Activated CD4-positive, alpha-beta T cell treated with anti-CD3 and anti-CD28 coated beads for 4 hours (primary cell): ENCODE measurements around the gene DIAPH3.

Experiments used
- DNase-seq, 2 donors: peaks; one replicate each; pipeline ENCODE4 v3.0.0-alpha.2; 2020

DIAPH3 gene

DNA sequence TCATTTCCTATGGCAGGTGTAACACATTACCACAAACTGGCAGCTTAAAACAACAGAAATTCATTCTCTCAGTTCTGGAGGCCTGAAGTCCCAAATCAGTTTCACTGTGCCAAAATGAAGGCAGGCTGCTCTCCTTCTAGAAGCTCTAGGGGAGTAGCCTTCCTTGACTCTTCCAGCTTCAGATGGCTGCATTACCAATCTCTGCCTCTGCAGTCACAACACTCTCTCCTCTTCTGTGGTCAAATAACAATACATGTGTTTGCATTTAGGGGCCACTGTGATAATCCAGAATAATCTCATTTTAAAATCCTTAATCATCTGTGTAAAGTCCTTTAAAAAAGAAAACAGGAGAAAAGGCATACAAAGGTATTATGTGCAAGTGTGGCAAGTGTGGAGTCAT, 7.8 kb downstream of the DIAPH3 start:
- DNase-seq = no peak

GRCh38 chr13:60152904-60153303, 10.8 kb downstream of the DIAPH3 start:
- no peak for DNase-seq

DNA sequence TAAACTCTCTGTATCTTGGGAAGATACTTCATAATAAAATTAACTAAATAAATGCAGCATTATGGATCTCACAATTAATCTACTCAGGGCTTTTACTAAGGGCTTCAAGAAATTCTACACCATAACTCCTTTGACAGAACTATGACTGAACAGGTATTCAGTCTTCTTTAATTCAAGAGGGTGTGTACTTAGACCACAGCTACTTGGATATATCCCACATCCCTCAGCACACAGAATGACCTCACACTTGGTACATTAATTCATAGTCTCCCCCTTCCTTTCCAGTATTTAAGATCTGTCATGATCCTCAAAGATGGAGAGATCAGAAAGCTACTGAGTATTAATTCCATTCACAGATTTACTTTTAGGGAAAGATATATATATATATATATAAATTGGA, 11.6 kb downstream of the DIAPH3 start:
- DNase-seq = no peak

GRCh38 chr13:60150538-60150937, 13.2 kb downstream of the DIAPH3 start:
- DNase-seq = no peak

- DNase-seq = no peak
Observed at GRCh38 chr13:60148918-60149317, 14.8 kb downstream of the DIAPH3 start.

DNA sequence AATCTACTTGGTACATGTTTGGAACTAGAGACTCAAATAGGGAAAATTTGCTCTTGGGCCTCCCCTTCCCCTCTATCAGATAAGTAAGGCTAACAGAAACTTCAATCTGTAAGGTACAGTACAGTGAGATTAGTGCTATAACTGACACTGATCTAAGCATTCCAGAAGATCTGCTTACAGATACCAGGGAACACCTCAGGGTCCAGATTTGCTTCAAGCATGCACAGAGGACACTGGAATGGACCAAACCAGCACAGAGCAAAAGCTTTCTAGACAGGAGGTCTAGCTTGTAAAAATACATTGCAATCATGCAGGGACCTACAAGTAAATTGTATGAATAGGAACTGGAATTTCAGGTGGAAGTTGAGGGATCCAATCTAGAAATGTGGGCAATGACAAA, 16.4 kb downstream of the DIAPH3 start:
- no peak for DNase-seq

- no peak for DNase-seq
Observed at GRCh38 chr13:60146471-60146870, 17.3 kb downstream of the DIAPH3 start.

DNA sequence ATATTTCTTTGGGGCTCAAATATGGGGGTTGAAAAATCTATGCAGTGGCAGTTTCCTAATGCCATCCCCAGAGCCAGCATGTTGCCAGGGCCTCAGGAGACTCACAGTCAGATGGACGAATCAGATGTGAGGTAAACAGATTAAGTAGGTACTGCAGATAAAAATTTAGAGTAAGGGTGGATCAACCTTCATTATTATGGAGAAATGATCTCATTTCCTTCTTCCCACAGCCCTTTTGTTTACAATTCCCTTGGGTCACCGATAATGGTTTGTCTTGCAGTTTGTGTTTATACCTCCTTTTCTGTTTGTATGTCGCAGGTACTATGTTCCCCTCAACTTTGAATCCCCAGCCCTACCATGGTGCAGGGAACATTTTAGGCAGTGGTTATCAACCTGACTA, 20.0 kb downstream of the DIAPH3 start:
- DNase-seq = no peak

- DNase-seq = no peak
Observed at GRCh38 chr13:60139272-60139671, 24.5 kb downstream of the DIAPH3 start.

GRCh38 chr13:60138674-60139073, 25.1 kb downstream of the DIAPH3 start:
- DNase-seq = no peak

DNA sequence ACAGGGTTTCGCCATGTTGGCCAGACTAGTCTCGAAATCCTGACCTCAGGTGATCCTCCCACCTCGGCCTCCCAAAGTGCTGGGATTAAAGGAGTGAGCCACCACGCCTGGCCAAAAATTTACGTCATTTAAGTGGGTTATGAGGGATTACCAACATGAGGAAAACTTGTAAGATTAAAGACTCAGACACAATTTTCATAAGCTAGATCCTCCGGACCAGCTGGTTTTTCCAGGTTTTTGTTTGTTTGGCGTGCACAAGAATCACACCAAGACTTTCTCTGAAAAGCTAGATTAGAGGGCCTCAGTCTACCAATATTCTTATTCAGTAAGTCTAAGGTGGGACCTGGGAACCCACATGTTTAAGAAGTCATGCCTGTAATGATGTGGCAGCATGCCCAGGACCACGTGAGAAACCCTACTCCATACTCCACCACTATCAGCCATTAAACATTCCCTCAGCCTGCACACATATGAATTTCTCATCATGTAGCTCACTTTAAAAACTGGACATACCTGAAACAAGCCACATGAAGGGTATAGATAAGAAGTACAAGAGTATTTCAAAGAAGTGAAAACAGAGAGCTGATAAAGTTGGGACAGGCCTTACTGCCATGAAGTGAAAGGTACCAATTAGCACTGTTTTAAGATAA, 25.7 kb downstream of the DIAPH3 start:
- DNase-seq = no peak

GRCh38 chr13:60135344-60135743, 28.4 kb downstream of the DIAPH3 start:
- no peak for DNase-seq

- DNase-seq = no peak
Observed at GRCh38 chr13:60134376-60134775, 29.4 kb downstream of the DIAPH3 start.

- DNase-seq = no peak
Observed at GRCh38 chr13:60121337-60121687, 42.4 kb downstream of the DIAPH3 start.

DNA sequence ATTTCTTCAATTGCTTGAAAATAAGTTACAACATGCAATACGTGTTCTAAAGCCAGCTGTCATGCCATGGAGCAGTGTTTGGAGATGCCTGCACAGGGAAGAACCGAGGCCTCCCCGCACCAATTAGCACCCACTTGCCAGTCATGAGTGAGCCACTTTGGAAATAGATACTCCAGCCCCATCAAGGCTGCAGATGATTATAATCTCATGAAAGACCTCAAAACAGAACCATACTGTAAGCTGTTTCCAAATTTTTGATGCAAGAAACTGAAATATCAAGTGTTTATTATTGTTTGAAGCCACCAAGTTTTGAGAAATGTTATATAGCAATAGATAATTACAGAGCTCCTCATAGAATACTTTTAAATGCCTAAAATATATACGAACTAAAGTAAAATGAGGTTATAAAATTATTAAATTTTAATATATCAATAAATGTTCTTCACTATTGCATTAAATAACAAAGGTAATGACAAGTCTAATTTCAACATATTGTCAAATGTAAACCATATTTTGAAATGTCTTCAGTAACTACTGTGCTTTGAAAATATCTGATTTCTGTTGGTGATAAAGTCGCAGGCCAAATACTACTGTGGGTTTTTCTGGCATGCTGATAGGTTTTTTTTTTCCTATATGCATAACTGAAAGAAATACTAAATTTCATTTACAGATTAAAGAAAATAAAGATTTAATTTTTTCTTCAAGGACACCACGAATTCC, 43.0 kb downstream of the DIAPH3 start:
- DNase-seq = no peak

DNA sequence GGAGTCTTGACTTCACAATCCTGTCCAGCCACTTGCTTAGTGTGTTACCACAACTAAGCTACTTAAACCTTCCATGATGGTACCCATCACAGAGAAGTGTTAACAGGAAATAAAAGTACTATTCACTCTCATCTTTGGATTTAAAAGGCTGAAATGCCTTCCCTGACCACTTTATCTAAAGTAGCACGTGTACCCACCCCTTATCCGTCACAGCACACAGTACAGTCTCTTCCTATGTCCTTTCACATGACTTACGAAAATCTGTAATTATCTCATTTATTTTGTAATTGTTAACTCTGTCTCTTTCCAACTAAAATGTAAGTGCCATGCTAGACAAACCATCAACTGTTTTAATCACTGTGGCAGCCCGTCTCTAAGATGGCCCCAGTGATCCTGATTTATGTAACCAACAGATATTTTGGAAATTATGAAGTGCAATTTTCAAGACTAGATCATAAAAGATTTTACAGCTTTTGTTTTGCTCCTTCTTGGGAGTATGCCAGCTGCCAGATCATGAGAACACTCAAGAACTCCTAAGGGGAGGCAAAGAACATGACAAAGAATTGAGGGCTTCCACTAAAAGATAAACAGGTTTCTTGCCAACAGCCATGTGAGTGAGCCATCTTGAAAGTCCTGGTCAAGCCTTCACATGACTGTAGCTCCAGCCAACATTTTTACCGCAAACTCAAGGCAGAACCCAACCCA, 44.9 kb downstream of the DIAPH3 start:
- no peak for DNase-seq

DNA sequence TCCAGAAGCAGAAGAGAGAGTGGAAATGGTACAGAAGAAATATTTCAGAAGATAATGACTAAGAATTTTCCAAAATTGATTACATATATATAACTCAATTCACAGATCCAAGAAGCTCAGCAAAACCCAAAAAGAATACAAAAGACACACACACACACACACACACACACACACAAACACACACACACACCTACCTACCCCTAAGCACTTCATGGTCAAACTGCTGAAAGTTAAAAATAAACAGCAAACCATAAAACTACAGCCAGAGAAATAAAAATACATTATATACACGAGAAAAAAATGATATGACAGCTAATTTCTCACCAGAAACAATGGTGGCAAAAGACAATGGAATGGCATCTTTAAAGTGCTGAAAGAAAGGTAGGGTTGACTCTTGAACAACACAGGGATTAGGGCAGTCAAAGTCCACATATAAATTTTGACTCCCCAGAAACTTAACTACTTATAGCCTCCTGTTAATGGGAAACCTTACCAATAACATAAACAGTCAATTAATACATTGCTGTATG, 49.2 kb downstream of the DIAPH3 start:
- no peak for DNase-seq

- no peak for DNase-seq
Observed at GRCh38 chr13:60112771-60113170, 51.0 kb downstream of the DIAPH3 start.

- DNase-seq = no peak
Observed at GRCh38 chr13:60111691-60112090, 52.0 kb downstream of the DIAPH3 start.

- no peak for DNase-seq
Observed at GRCh38 chr13:60109285-60109684, 54.4 kb downstream of the DIAPH3 start.

DNA sequence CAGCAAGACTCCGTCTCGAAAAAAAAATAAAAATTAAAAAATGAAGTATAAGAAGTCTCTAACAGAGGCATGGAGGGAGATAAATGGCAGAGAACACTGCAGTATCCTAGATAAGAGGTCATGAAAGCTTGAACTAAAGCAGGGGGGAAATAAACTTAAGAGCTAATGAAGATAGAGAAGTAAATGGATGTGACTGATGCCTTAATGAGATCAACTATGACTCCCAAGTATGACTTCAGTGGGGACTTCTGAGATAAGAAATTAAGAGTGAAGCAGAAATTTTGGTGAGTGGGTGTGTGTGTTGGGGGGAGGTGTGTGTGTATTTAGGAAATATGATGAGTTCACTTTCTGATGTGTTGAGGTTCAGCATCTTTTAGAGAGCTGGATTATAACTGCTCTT, 55.1 kb downstream of the DIAPH3 start:
- no peak for DNase-seq

- DNase-seq = no peak
Observed at GRCh38 chr13:60099631-60100420, 63.9 kb downstream of the DIAPH3 start.

DNA sequence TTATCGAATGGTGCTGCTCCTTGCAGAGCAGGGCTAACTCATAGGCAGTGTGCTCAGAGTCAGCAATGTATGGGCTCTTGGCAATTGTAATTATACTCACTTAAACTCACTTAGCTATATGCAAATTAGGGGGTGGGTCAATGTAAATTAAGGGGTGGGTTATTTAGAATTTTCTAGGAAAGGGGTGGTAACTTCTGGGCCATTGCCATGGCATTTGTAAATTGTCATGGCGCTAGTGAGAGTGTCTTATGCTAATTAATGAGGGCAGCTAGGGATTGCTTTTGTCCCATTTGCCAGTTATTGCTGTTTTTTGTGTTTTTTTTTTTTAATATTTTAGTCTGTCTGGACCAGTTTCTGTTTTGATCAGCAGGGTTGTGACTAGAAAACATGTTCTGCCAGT, 68.4 kb downstream of the DIAPH3 start:
- no peak for DNase-seq
